SU-DHL-6 (cell line): ENCODE measurements around the gene PLCL1.

Experiments used
- H2AFZ ChIP-seq: fragments of 200-600 bp; sonication (generic); 2 replicates; pipeline ENCODE4 v1.6.1; 2014; ENCODE audit warnings: low read depth, mild to moderate bottlenecking, moderate library complexity, mixed read lengths, antibody characterized with exemption, low read length; ENCODE audit not compliant: severe bottlenecking
- H3F3A ChIP-seq: fragments of 200-600 bp; shearing (Covaris generic); 2 replicates; pipeline ENCODE4 v1.6.0; 2016; ENCODE audit warnings: antibody characterized with exemption, mild to moderate bottlenecking; ENCODE audit not compliant: insufficient read depth
- H3K27ac ChIP-seq: fragments of 200-600 bp; sonication (generic); 2 replicates; pipeline ENCODE4 v1.5.1; 2016; ENCODE audit warnings: low read depth, mild to moderate bottlenecking, low read length, moderate library complexity, mixed read lengths
- H3K27me3 ChIP-seq: fragments of 200-600 bp; sonication (generic), shearing (Covaris generic); 2 replicates; pipeline ENCODE4 v1.6.0; 2014; ENCODE audit warnings: mild to moderate bottlenecking, low read length
- H3K36me3 ChIP-seq: fragments of 200-600 bp; sonication (generic); 2 replicates; pipeline ENCODE4 v1.6.1; 2014; ENCODE audit warnings: mild to moderate bottlenecking, low read length, mixed read lengths
- H3K4me2 ChIP-seq: fragments of 300-600, 200-600 bp; shearing (Covaris generic), sonication (generic); 2 replicates; pipeline ENCODE4 v1.6.0; 2014; ENCODE audit warnings: low read length, low read depth, mild to moderate bottlenecking; ENCODE audit not compliant: poor library complexity, severe bottlenecking
- H3K4me3 ChIP-seq: fragments of 200-600 bp; sonication (generic); 2 replicates; pipeline ENCODE4 v1.5.1; 2014; ENCODE audit warnings: antibody characterized with exemption, low read length, mild to moderate bottlenecking, mixed read lengths; ENCODE audit not compliant: insufficient read depth, poor library complexity, severe bottlenecking
- H3K79me2 ChIP-seq: fragments of 200-600 bp; sonication (generic); 2 replicates; pipeline ENCODE4 v1.6.1; 2014; ENCODE audit warnings: mild to moderate bottlenecking, low read length, moderate library complexity; ENCODE audit not compliant: insufficient read depth
- H3K9ac ChIP-seq: fragments of 200-600 bp; sonication (generic); 2 replicates; pipeline ENCODE4 v1.7.0; 2014; ENCODE audit warnings: mild to moderate bottlenecking, low read length
- H3K9me2 ChIP-seq: fragments of 200-600 bp; sonication (generic); replicated peaks from 2 replicates; pipeline ENCODE4 v1.6.1; 2014; ENCODE audit warnings: low read length; ENCODE audit not compliant: insufficient read depth
- H3K9me3 ChIP-seq: fragments of 200-600 bp; sonication (generic); 2 replicates; pipeline ENCODE4 v1.6.1; 2014; ENCODE audit warnings: low read length, mixed read lengths; ENCODE audit not compliant: insufficient read depth
- H4K20me1 ChIP-seq: fragments of 200-600 bp; sonication (generic); 2 replicates; pipeline ENCODE4 v1.6.1; 2014; ENCODE audit warnings: low read depth, mild to moderate bottlenecking, antibody characterized with exemption, low read length, moderate library complexity, mixed read lengths
- CTCF ChIP-seq: fragments of 200-600 bp; sonication (generic); IDR thresholded peaks from one replicate; pipeline ENCODE4 v1.5.1; 2017; ENCODE audit warnings: antibody characterized with exemption, mild to moderate bottlenecking, low read length, moderate library complexity; ENCODE audit not compliant: insufficient read depth, poor library complexity, severe bottlenecking
- EZH2phosphoT487 ChIP-seq: fragments of 200-600 bp; sonication (generic), shearing (Covaris generic); conservative IDR thresholded peaks from 2 replicates; pipeline ENCODE4 v1.6.1; 2018; ENCODE audit warnings: mild to moderate bottlenecking, antibody characterized with exemption, low read length, moderate library complexity, mixed read lengths

PLCL1 gene

GRCh38 chr2:197801033-197801432, 3.4 kb upstream of the PLCL1 start:
- no peaks in the 10 kb centered on the region for H3K27me3 ChIP-seq
- H3K9me3 ChIP-seq: no peaks in the 10 kb centered on the region
- no peak overlapping the region for H3K9ac ChIP-seq
- H2AFZ ChIP-seq: no peak overlapping the region
- no peak overlapping the region for H3K4me2 ChIP-seq
- TF ChIP-seq CTCF (no peak), EZH2phosphoT487 (no peak)
- H3F3A ChIP-seq: no peaks in the 10 kb centered on the region
- no peak overlapping the region for H3K27ac ChIP-seq
- no peaks in the 10 kb centered on the region for H3K79me2 ChIP-seq
- no peak overlapping the region for H3K4me3 ChIP-seq
- no peaks in the 10 kb centered on the region for H3K36me3 ChIP-seq
- no peaks in the 10 kb centered on the region for H3K9me2 ChIP-seq
- no peaks in the 10 kb centered on the region for H4K20me1 ChIP-seq

GRCh38 chr2:197803033-197803444, 1.4 kb upstream of the PLCL1 start:
- peak overlapping the region; percentile 14 for H3K4me2 ChIP-seq
- H3K9ac ChIP-seq: no peak overlapping the region
- peak; percentile 43 for TF ChIP-seq CTCF
- no peak for TF ChIP-seq EZH2phosphoT487
- no peak overlapping the region for H3K4me3 ChIP-seq
- H2AFZ ChIP-seq: no peak overlapping the region
- no peaks in the 10 kb centered on the region for H3K9me2 ChIP-seq
- H3K36me3 ChIP-seq: no peaks in the 10 kb centered on the region
- no peaks in the 10 kb centered on the region for H3F3A ChIP-seq
- H3K9me3 ChIP-seq: no peaks in the 10 kb centered on the region
- no peaks in the 10 kb centered on the region for H4K20me1 ChIP-seq
- no peak overlapping the region for H3K27ac ChIP-seq
- no peaks in the 10 kb centered on the region for H3K27me3 ChIP-seq
- no peaks in the 10 kb centered on the region for H3K79me2 ChIP-seq

GRCh38 chr2:197804758-197805714, 643 bp downstream of the PLCL1 start:
- H3K9me2 ChIP-seq: no peaks in the 10 kb centered on the region
- 0 out of 2 replicates have a peak, but pooled peaks have one; percentile 36 for TF ChIP-seq EZH2phosphoT487
- TF ChIP-seq CTCF: no peak
- no peaks in the 10 kb centered on the region for H3K36me3 ChIP-seq
- peak overlapping the region; percentile 67 for H3K4me3 ChIP-seq
- H3K9me3 ChIP-seq: no peaks in the 10 kb centered on the region
- H3F3A ChIP-seq: no peaks in the 10 kb centered on the region
- no peaks in the 10 kb centered on the region for H3K79me2 ChIP-seq
- peak overlapping the region; percentile 55 for H3K9ac ChIP-seq
- H3K27ac ChIP-seq: no peak overlapping the region
- peak overlapping the region; percentile 98 for H2AFZ ChIP-seq
- H4K20me1 ChIP-seq: no peaks in the 10 kb centered on the region
- no peaks in the 10 kb centered on the region for H3K27me3 ChIP-seq
- peak overlapping the region; percentile 86 for H3K4me2 ChIP-seq
